ENCODE data around the gene LTB4R2. TPM values are rescaled to one million over a fixed set of nuclear protein-coding genes. Genes with fewer than 3 reads are reported as not detected.

Gene LTB4R2
- total and polyA plus RNA-seq, 2 of the 8 experiments (the other 6 are each of a cell fraction or from before 2014, with no cell fraction given), result 5.3 to 6.7 TPM

GRCh38 chr14:24307156-24307574 is 2.8 kb upstream of the LTB4R2 start:
- H3K27ac ChIP-seq (ENCODE audit: low read depth, low read length), result no peak overlapping the region
- TF ChIP-seq CEBPB (IDR thresholded peaks at IDR 0.05; ENCODE audit: low read depth, low read length) (no peak), ZNF274 (IDR thresholded peaks at IDR 0.05; ENCODE audit: borderline replicate concordance, extremely low read depth, low read length) (no peak), RAD21 (IDR thresholded peaks at IDR 0.05 in 1 of 2, conservative IDR thresholded peaks at IDR 0.05 in 1 of 2; ENCODE audit: low read depth in 2 of 2, low read length in 2 of 2) (no peak), E2F6 (IDR thresholded peaks at IDR 0.05) (no peak)
- POLR2A ChIA-PET (ENCODE audit: partially characterized antibody), result interaction anchor here (0.6 to 3.0 kb wide), 16 partner anchors 9 to 134 kb away, joined by 3 to 18 read pairs (median 4); partner anchors contain the start of genes DHRS1, MDP1, NOP9 and RABGGTA
- no peak overlapping the region for H3K18ac ChIP-seq (ENCODE audit: extremely low read depth, low read length)
- H2BK15ac ChIP-seq (ENCODE audit: low read length), result no peak overlapping the region
- H2BK12ac ChIP-seq (ENCODE audit: low read depth, low read length), result no peak overlapping the region
- no peak for FAIRE-seq
- H3K4me1 ChIP-seq (replicated peaks in 1 of 4; ENCODE audit: control insufficient read depth in 3 of 4, insufficient read depth in 4 of 4, low read length in 3 of 4), result no peaks in the 10 kb centered on the region
- H4K91ac ChIP-seq (replicated peaks; ENCODE audit: insufficient read length, low read length), result no peak overlapping the region
- 79% methylated on average over 11 of the region's 11 CpGs; no CpG with 5 or more reads in 1 of the 2 experiments for WGBS, 2 experiments (ENCODE audit: extremely low coverage in 1 of 2, insufficient coverage in 1 of 2, insufficient read length in 1 of 2, insufficient replicate concordance in 2 of 2, low coverage in 1 of 2, low lambda C conversion rate in 2 of 2, missing lambda C conversion rate in 1 of 2)
- peaks cover 2 to 6% of the 10 kb centered on the region in 2 experiments for H4K20me1 ChIP-seq (replicated peaks in 1 of 2; ENCODE audit: control insufficient read depth in 1 of 2, insufficient read depth in 2 of 2, low read length in 2 of 2)
- DNase-seq (ENCODE audit: low read depth in 1 of 2, low spot score in 2 of 2), result no peak
- no peak overlapping the region for H4K8ac ChIP-seq (ENCODE audit: extremely low read depth, insufficient read depth, low read length)
- no peak overlapping the region for H2BK20ac ChIP-seq (ENCODE audit: low read length)
- H3K36me3 ChIP-seq (ENCODE audit: control insufficient read depth in 2 of 4, insufficient read depth in 4 of 4, low read length in 3 of 4), result peaks cover 25 to 43% (median 34%) of the 10 kb centered on the region in 4 experiments
- H3K4ac ChIP-seq (replicated peaks; ENCODE audit: insufficient read length, low read depth, low read length), result no peak overlapping the region
- H3K9me3 ChIP-seq (ENCODE audit: insufficient read depth in 2 of 2, low read depth in 1 of 2, low read length in 1 of 2), result no peaks in the 10 kb centered on the region
- H2BK120ac ChIP-seq (replicated peaks; ENCODE audit: low read depth, low read length), result no peak overlapping the region
- no peak overlapping the region for H3K23ac ChIP-seq (ENCODE audit: insufficient read length)
- no peaks in the 10 kb centered on the region for H3K79me1 ChIP-seq (ENCODE audit: low read depth, low read length)
- no peak overlapping the region for H2BK5ac ChIP-seq (ENCODE audit: low read depth, low read length)
- H3K14ac ChIP-seq (ENCODE audit: insufficient read length), result no peak overlapping the region
- H3K23me2 ChIP-seq (ENCODE audit: low read depth, low read length), result peaks cover 1% of the 10 kb centered on the region; the same call in 1 of the 2 replicates
- H3K56ac ChIP-seq (replicated peaks; ENCODE audit: insufficient read length, low read depth, low read length), result no peak overlapping the region
- H3K4me3 ChIP-seq (ENCODE audit: extremely low read depth in 1 of 4, insufficient read depth in 2 of 4, low read depth in 3 of 4, low read length in 4 of 4), result no peak overlapping the region
- H2AK5ac ChIP-seq (ENCODE audit: low read depth, low read length), result no peak overlapping the region
- H3K9ac ChIP-seq (replicated peaks in 1 of 4; ENCODE audit: extremely low read depth in 1 of 4, low read depth in 3 of 4, low read length in 3 of 4), result no peak overlapping the region
- no peaks in the 10 kb centered on the region for H3K27me3 ChIP-seq (replicated peaks in 1 of 4; ENCODE audit: control insufficient read depth in 3 of 4, extremely low read depth in 1 of 4, insufficient read depth in 3 of 4, low read length in 3 of 4)
- H3K79me2 ChIP-seq (ENCODE audit: control insufficient read depth in 1 of 2, insufficient read depth in 2 of 2, low read length in 2 of 2), result no peaks in the 10 kb centered on the region
- no peak overlapping the region for H3K4me2 ChIP-seq (ENCODE audit: insufficient read depth in 1 of 2, low read depth in 2 of 2, low read length in 2 of 2)
- H2AFZ ChIP-seq (ENCODE audit: low read length), result no peak overlapping the region
- H4K5ac ChIP-seq (ENCODE audit: insufficient read length, low read depth, low read length), result no peak overlapping the region
- CTCF ChIA-PET (ENCODE audit: partially characterized antibody), result interaction anchor here (0.9 to 15.8 kb wide), 32 partner anchors 8 to 354 kb away, joined by 3 to 173 read pairs (median 8); partner anchors contain the start of genes ADCY4, CBLN3, DHRS1 and DHRS4
